Natural killer cell (primary cell): Measurements from ENCODE around the gene SEMA5A. TPM values are rescaled to one million over a fixed set of nuclear protein-coding genes. Genes with fewer than 3 reads are reported as not detected.

ENCODE experiments used
- ATAC-seq, 3 donors: fragments of 150-1000 bp in 2 of 3; fragments of 200-7000 bp in 1 of 3; cut with Tn5 transposase; 1 replicate in 1 of 3; 2 replicates in 2 of 3; pipeline ENCODE4 v1.10.0; 2021; ENCODE audit warnings: mild to moderate bottlenecking in 2 of 3, moderate library complexity in 2 of 3
- DNase-seq, 2 donors: peaks; one replicate each; pipeline versions ENCODE4 v3.0.0 to v3.0.0-alpha.2; 2013 to 2021; ENCODE audit warnings: mixed read lengths in 1 of 2
- H3K27ac ChIP-seq: one replicate; pipeline ENCODE4 v1.5.1; 2013; ENCODE audit warnings: mild to moderate bottlenecking, low read length
- H3K27me3 ChIP-seq: one replicate; pipeline ENCODE4 v1.6.1; 2013; ENCODE audit warnings: low read length; ENCODE audit not compliant: control insufficient read depth, insufficient read depth
- H3K36me3 ChIP-seq: one replicate; pipeline ENCODE4 v1.6.1; 2013; ENCODE audit warnings: low read length; ENCODE audit not compliant: control insufficient read depth, insufficient read depth
- H3K4me1 ChIP-seq: one replicate; pipeline ENCODE4 v1.6.1; 2013; ENCODE audit warnings: low read length; ENCODE audit not compliant: control insufficient read depth, insufficient read depth
- H3K4me3 ChIP-seq: one replicate; pipeline ENCODE4 v1.5.1; 2013; ENCODE audit warnings: low read length
- H3K9me3 ChIP-seq: one replicate; pipeline ENCODE4 v1.6.1; 2013; ENCODE audit warnings: low read length; ENCODE audit not compliant: control insufficient read depth, insufficient read depth
- H3K27ac Mint-ChIP-seq, 2 donors: one replicate each; pipeline ENCODE4 v1.8.0; 2022; ENCODE audit warnings: mild to moderate bottlenecking in 2 of 2, mixed read lengths in 2 of 2, moderate library complexity in 1 of 2
- H3K27me3 Mint-ChIP-seq, 2 donors: one replicate each; pipeline ENCODE4 v1.8.0; 2022; ENCODE audit warnings: low read depth in 2 of 2, mixed read lengths in 2 of 2
- H3K36me3 Mint-ChIP-seq: one replicate; pipeline ENCODE4 v1.8.0; 2022; ENCODE audit warnings: mixed read lengths
- H3K4me1 Mint-ChIP-seq, 2 donors: one replicate each; pipeline ENCODE4 v1.8.0; 2022; ENCODE audit warnings: mixed read lengths in 2 of 2
- H3K4me3 Mint-ChIP-seq: one replicate; pipeline ENCODE4 v1.8.0; 2022; ENCODE audit warnings: mild to moderate bottlenecking, moderate library complexity, mixed read lengths
- H3K9me3 Mint-ChIP-seq, 2 donors: one replicate each; pipeline ENCODE4 v1.8.0; 2022; ENCODE audit warnings: mixed read lengths in 2 of 2
- CTCF ChIP-seq: fragments of 200-600 bp; IDR thresholded peaks from one replicate; pipeline ENCODE4 v1.8.0; 2022; ENCODE audit warnings: antibody characterized with exemption
- WGBS: methylation state at CpG from one replicate; pipeline ENCODE4 v1.1.7; 2013; ENCODE audit warnings: missing lambda C conversion rate; ENCODE audit not compliant: insufficient coverage; 5-methylcytosine and 5-hydroxymethylcytosine counted together
- intact Hi-C: fragments of 100-400 bp; cut with micrococcal nuclease; formaldehyde crosslinking; loops from one replicate; pipeline ENCODE4 v1.14.2; 2022
- total RNA-seq, 4 donors: library from RNA; stranded (reverse); fragments of 120-200 nt in 1 of 4; gene quantifications; one replicate each; pipeline versions ENCODE4 v1.2.3 to v1.2.4, GENCODE V29; 2013 to 2022

Gene SEMA5A
- total RNA-seq, 3 donors from 2014 or later (not counting 1 experiment from before 2014, with no cell fraction given): 0.15 TPM; not detected in 2

GRCh38 chr5:9428272-9428671 is 117.6 kb downstream of the SEMA5A start:
- H3K36me3 ChIP-seq: no peaks in the 10 kb centered on the region
- H3K4me3 ChIP-seq: no peak overlapping the region
- no peaks in the 10 kb centered on the region for H3K4me1 ChIP-seq
- peaks cover 3 to 11% of the 10 kb centered on the region in 2 donors for H3K9me3 Mint-ChIP-seq
- no peak for DNase-seq
- no peaks in the 10 kb centered on the region for H3K9me3 ChIP-seq
- H3K27ac ChIP-seq: no peak overlapping the region
- no peak overlapping the region for H3K27ac Mint-ChIP-seq
- no peak for ATAC-seq
- H3K4me3 Mint-ChIP-seq: no peak overlapping the region
- intact Hi-C loops: no loop called here
- no peaks in the 10 kb centered on the region for H3K27me3 ChIP-seq
- WGBS: 76% methylated on average over 2 of the region's 4 CpGs
- no peaks in the 10 kb centered on the region for H3K27me3 Mint-ChIP-seq
- no peaks in the 10 kb centered on the region for H3K4me1 Mint-ChIP-seq
- TF ChIP-seq CTCF: no peak
- no peaks in the 10 kb centered on the region for H3K36me3 Mint-ChIP-seq

- H3K36me3 Mint-ChIP-seq: no peaks in the 10 kb centered on the region
- H3K27me3 Mint-ChIP-seq: no peaks in the 10 kb centered on the region
- TF ChIP-seq CTCF: no peak
- Histone ChIP-seq H3K4me3 (no peak overlapping the region), H3K9me3 (no peaks in the 10 kb centered on the region), H3K36me3 (no peaks in the 10 kb centered on the region), H3K4me1 (no peaks in the 10 kb centered on the region), H3K27me3 (no peaks in the 10 kb centered on the region), H3K27ac (no peak overlapping the region)
- H3K4me3 Mint-ChIP-seq: no peak overlapping the region
- no peak overlapping the region for H3K27ac Mint-ChIP-seq
- ATAC-seq (no peak), DNase-seq (no peak)
- intact Hi-C loops: no loop called here
- H3K9me3 Mint-ChIP-seq: peaks cover 3 to 13% of the 10 kb centered on the region in 2 donors
- no peaks in the 10 kb centered on the region for H3K4me1 Mint-ChIP-seq
These were observed 120.2 kb downstream of the SEMA5A start for GRCh38 chr5:9425710-9426109.

GRCh38 chr5:9423571-9423970 is 122.3 kb downstream of the SEMA5A start:
- Histone ChIP-seq H3K9me3 (no peaks in the 10 kb centered on the region), H3K27ac (no peak overlapping the region), H3K36me3 (no peaks in the 10 kb centered on the region), H3K27me3 (no peaks in the 10 kb centered on the region), H3K4me1 (no peaks in the 10 kb centered on the region), H3K4me3 (no peak overlapping the region)
- H3K27ac Mint-ChIP-seq: no peak overlapping the region
- peaks cover 7% of the 10 kb centered on the region for H3K36me3 Mint-ChIP-seq
- H3K9me3 Mint-ChIP-seq: peaks cover 10 to 20% of the 10 kb centered on the region in 2 donors
- no peak for ATAC-seq
- intact Hi-C loops: no loop called here
- H3K27me3 Mint-ChIP-seq: no peaks in the 10 kb centered on the region
- H3K4me1 Mint-ChIP-seq: no peaks in the 10 kb centered on the region
- no peak for TF ChIP-seq CTCF
- WGBS: 56% methylated on average over 1 of the region's 1 CpG
- DNase-seq: no peak
- H3K4me3 Mint-ChIP-seq: no peak overlapping the region

GRCh38 chr5:9421884-9422283 is 124.0 kb downstream of the SEMA5A start:
- ATAC-seq: no peak
- 14% methylated on average over 2 of the region's 2 CpGs for WGBS
- H3K4me1 Mint-ChIP-seq: no peaks in the 10 kb centered on the region
- no peak overlapping the region for H3K27ac Mint-ChIP-seq
- no peaks in the 10 kb centered on the region for H3K27me3 ChIP-seq
- no peak overlapping the region for H3K27ac ChIP-seq
- no peak for TF ChIP-seq CTCF
- peaks cover 4% of the 10 kb centered on the region for H3K9me3 ChIP-seq
- H3K9me3 Mint-ChIP-seq: peaks cover 14 to 26% of the 10 kb centered on the region in 2 donors
- DNase-seq: no peak
- H3K4me3 Mint-ChIP-seq: no peak overlapping the region
- no peaks in the 10 kb centered on the region for H3K27me3 Mint-ChIP-seq
- H3K36me3 ChIP-seq: no peaks in the 10 kb centered on the region
- H3K36me3 Mint-ChIP-seq: peaks cover 11% of the 10 kb centered on the region
- no peak overlapping the region for H3K4me3 ChIP-seq
- H3K4me1 ChIP-seq: no peaks in the 10 kb centered on the region
- intact Hi-C loops: no loop called here
